Epidermal melanocyte (primary cell): Measurements from ENCODE around the gene SNRPA.
A peak's percentile ranks its signal among the peaks of the same experiment; 100 is the strongest.
"Not testable (repeated sequence)": the region's sequence is repeated elsewhere in the genome, so short reads cannot be mapped to it uniquely, and the experiment has no call there.

Source experiments
- DNase-seq: peaks from one replicate; pipeline ENCODE4 v3.0.0; 2011; ENCODE audit warnings: low spot score; ENCODE audit not compliant: insufficient read length

SNRPA gene

GRCh38 chr19:40800339-40800996 is 49.5 kb downstream of the SNRPA start:
- no peak for DNase-seq

GRCh38 chr19:40800997-40801377 is 50.0 kb downstream of the SNRPA start:
- DNase-seq = no peak

- no peak for DNase-seq
These were observed 50.7 kb downstream of the SNRPA start for GRCh38 chr19:40801426-40802299.

- DNase-seq = no peak
These were observed 51.5 kb downstream of the SNRPA start for GRCh38 chr19:40802300-40803169.

GRCh38 chr19:40803170-40803856 is 52.3 kb downstream of the SNRPA start:
- no peak for DNase-seq

- no peak for DNase-seq
These were observed 53.1 kb downstream of the SNRPA start for GRCh38 chr19:40803857-40804782.

GRCh38 chr19:40804783-40805242 is 53.8 kb downstream of the SNRPA start:
- DNase-seq = no peak

GRCh38 chr19:40805258-40805868 is 54.4 kb downstream of the SNRPA start:
- no peak for DNase-seq

- peak; percentile 94 for DNase-seq
These were observed 55.6 kb downstream of the SNRPA start for GRCh38 chr19:40806423-40807146.

- DNase-seq = no peak
These were observed 56.4 kb downstream of the SNRPA start for GRCh38 chr19:40807147-40808020.

- DNase-seq = no peak
These were observed 57.0 kb downstream of the SNRPA start for GRCh38 chr19:40808021-40808325.

GRCh38 chr19:40808497-40808896 is 57.5 kb downstream of the SNRPA start:
- no peak for DNase-seq

- no peak for DNase-seq
These were observed 58.5 kb downstream of the SNRPA start for GRCh38 chr19:40809358-40810086.

- DNase-seq = no peak
These were observed 59.2 kb downstream of the SNRPA start for GRCh38 chr19:40810160-40810559.

GRCh38 chr19:40810649-40811408 is 59.8 kb downstream of the SNRPA start:
- DNase-seq = not testable (repeated sequence)

GRCh38 chr19:40811478-40812341 is 60.7 kb downstream of the SNRPA start:
- DNase-seq = no peak
